Hepatocyte (in vitro differentiated cells): Measurements from ENCODE around the gene C2CD4C. TPM values are rescaled to one million over a fixed set of nuclear protein-coding genes. Genes with fewer than 3 reads are reported as not detected.

Experiments used
- DNase-seq: peaks from one replicate; pipeline ENCODE4 v3.0.0-alpha.2; 2016; ENCODE audit warnings: low spot score
- H2AFZ ChIP-seq: fragments of 200-600 bp; sonication (generic); 2 replicates; pipeline ENCODE4 v1.6.0; 2016; ENCODE audit warnings: antibody characterized with exemption, mild to moderate bottlenecking
- H3K27ac ChIP-seq: fragments of 200-600 bp; sonication (generic); 2 replicates; pipeline ENCODE4 v1.5.1; 2016; ENCODE audit warnings: mild to moderate bottlenecking
- H3K27me3 ChIP-seq: fragments of 200-600 bp; sonication (generic); 2 replicates; pipeline ENCODE4 v1.6.1; 2016
- H3K36me3 ChIP-seq: fragments of 200-600 bp; sonication (generic); replicated peaks from 2 replicates; pipeline ENCODE4 v1.5.1; 2016; ENCODE audit warnings: low read depth; ENCODE audit not compliant: insufficient read depth
- H3K4me1 ChIP-seq: fragments of 200-600 bp; sonication (generic); 2 replicates; pipeline ENCODE4 v1.5.1; 2016; ENCODE audit warnings: mild to moderate bottlenecking, moderate library complexity; ENCODE audit not compliant: insufficient read depth
- H3K4me2 ChIP-seq: fragments of 200-600 bp; sonication (generic); 2 replicates; pipeline ENCODE4 v1.6.0; 2016
- H3K4me3 ChIP-seq: fragments of 200-600 bp; sonication (generic); 2 replicates; pipeline ENCODE4 v1.5.1; 2016; ENCODE audit warnings: mild to moderate bottlenecking
- H3K79me2 ChIP-seq: fragments of 200-600 bp; sonication (generic); 2 replicates; pipeline ENCODE4 v1.6.0; 2017; ENCODE audit warnings: mild to moderate bottlenecking
- H3K9me2 ChIP-seq: fragments of 200-600 bp; sonication (generic); replicated peaks from 2 replicates; pipeline ENCODE4 v1.6.0; 2017; ENCODE audit warnings: mild to moderate bottlenecking; ENCODE audit not compliant: insufficient read depth
- H3K9me3 ChIP-seq: fragments of 200-600 bp; sonication (generic); 2 replicates; pipeline ENCODE4 v1.5.1; 2016; ENCODE audit warnings: low read depth, mild to moderate bottlenecking
- H4K20me1 ChIP-seq: fragments of 200-600 bp; sonication (generic); 2 replicates; pipeline ENCODE4 v1.6.0; 2016; ENCODE audit warnings: mild to moderate bottlenecking; ENCODE audit not compliant: insufficient read depth, poor library complexity, severe bottlenecking
- EZH2 ChIP-seq: fragments of 200-600 bp; sonication (generic); IDR thresholded peaks from 2 replicates; pipeline ENCODE4 v1.6.1; 2016; ENCODE audit warnings: antibody characterized with exemption, mild to moderate bottlenecking, borderline replicate concordance
- EZH2phosphoT487 ChIP-seq: fragments of 200-600 bp; sonication (generic); IDR thresholded peaks from one replicate; pipeline ENCODE4 v1.6.1; 2018; ENCODE audit warnings: antibody characterized with exemption, mild to moderate bottlenecking, low read depth, moderate library complexity; ENCODE audit not compliant: unreplicated experiment, severe bottlenecking
- WGBS: methylation state at CpG from one replicate; pipeline ENCODE4 v1.1.6; 2016; ENCODE audit warnings: low lambda C conversion rate; ENCODE audit errors: missing lambda C conversion rate; 5-methylcytosine and 5-hydroxymethylcytosine counted together
- polyA plus RNA-seq: library from polyadenylated mRNA; unstranded; fragments of >200 nt; fragmentation: Nextera tagmentation; extraction: Ambion mirVana; gene quantifications from 2 replicates; pipeline ENCODE4 v1.2.1, GENCODE V29; 2016
- total RNA-seq: library from RNA; depleted of rRNA; stranded (reverse); fragments of >200 nt; gene quantifications from 2 replicates; pipeline ENCODE4 v1.2.3, GENCODE V29; 2014
- TF ChIP-seq, protein P1 (sequence below): fragments of 200-600 bp; sonication (generic); IDR thresholded peaks from 2 replicates; pipeline ENCODE4 v1.5.1; 2016; ENCODE audit warnings: antibody characterized with exemption, mild to moderate bottlenecking; ENCODE audit not compliant: poor library complexity

Gene C2CD4C
- total and polyA plus RNA-seq, 2 experiments from 2014 or later = 3.4 to 4.6 TPM

DNA sequence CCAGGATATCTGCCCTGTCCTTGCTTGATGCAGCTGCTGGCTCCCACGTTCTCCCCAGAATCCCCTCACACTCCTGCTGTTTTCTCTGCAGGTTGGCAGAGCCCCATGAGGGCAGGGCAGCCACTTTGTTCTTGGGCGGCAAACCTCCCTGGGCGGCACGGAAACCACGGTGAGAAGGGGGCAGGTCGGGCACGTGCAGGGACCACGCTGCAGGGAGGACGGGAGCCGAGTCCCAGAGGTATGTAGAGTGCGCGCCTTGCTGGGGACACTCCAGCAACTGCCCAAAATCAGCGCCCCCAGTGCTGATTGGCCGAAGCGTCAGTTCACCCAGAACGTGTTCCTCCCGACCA lies 34.1 kb downstream of the C2CD4C start:
- H3K27me3 ChIP-seq = peaks cover 4% of the 10 kb centered on the region
- no peak overlapping the region for H3K4me3 ChIP-seq
- no peaks in the 10 kb centered on the region for H3K4me1 ChIP-seq
- H2AFZ ChIP-seq = no peak overlapping the region
- DNase-seq = no peak
- H3K27ac ChIP-seq = no peak overlapping the region
- no peaks in the 10 kb centered on the region for H4K20me1 ChIP-seq
- 89% methylated on average over 17 of the region's 17 CpGs for WGBS
- no peaks in the 10 kb centered on the region for H3K36me3 ChIP-seq
- no peaks in the 10 kb centered on the region for H3K9me3 ChIP-seq
- no peak overlapping the region for H3K4me2 ChIP-seq
- no peaks in the 10 kb centered on the region for H3K79me2 ChIP-seq
- TF ChIP-seq, protein P1, sequence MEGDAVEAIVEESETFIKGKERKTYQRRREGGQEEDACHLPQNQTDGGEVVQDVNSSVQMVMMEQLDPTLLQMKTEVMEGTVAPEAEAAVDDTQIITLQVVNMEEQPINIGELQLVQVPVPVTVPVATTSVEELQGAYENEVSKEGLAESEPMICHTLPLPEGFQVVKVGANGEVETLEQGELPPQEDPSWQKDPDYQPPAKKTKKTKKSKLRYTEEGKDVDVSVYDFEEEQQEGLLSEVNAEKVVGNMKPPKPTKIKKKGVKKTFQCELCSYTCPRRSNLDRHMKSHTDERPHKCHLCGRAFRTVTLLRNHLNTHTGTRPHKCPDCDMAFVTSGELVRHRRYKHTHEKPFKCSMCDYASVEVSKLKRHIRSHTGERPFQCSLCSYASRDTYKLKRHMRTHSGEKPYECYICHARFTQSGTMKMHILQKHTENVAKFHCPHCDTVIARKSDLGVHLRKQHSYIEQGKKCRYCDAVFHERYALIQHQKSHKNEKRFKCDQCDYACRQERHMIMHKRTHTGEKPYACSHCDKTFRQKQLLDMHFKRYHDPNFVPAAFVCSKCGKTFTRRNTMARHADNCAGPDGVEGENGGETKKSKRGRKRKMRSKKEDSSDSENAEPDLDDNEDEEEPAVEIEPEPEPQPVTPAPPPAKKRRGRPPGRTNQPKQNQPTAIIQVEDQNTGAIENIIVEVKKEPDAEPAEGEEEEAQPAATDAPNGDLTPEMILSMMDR = no peak
- no peak for TF ChIP-seq EZH2phosphoT487
- no peak for TF ChIP-seq EZH2
- no peaks in the 10 kb centered on the region for H3K9me2 ChIP-seq

DNA sequence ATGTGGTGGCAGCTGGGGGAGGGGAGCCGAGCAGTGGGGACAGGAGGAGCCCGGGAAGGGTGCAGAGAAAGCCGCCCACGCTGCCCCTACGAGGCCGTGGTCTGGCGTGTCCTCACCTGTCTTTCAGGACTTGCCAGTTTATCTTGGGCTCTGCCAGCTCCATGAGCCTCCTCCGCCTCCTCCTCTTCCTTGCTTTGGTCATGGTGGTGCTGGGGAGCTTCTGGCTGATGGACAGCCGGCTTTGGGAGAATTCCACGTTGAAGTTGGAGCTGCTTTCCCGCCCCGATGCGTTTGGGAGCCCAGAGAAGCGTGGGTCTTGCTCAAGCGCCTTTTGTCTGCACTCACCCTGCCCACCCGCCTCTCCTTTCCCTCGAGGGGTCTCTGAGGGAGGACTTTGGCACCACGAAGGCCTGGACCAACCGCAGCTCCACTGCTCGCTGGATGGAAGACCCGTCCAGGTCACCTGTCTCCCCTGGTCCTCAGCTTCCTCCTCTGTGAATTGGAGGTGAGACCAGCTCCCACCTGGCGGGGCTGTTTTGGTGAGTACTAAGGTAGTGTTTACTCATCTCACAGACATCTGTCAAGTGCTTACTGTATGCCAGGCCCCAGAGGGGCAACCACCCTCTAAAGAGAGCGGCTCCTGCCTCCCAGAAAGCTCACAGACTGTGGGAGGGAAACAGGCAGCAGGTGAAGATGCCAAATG lies 34.6 kb downstream of the C2CD4C start:
- Histone ChIP-seq H3K79me2 (no peaks in the 10 kb centered on the region), H3K9me3 (no peaks in the 10 kb centered on the region), H2AFZ (no peak overlapping the region), H3K27ac (no peak overlapping the region), H3K36me3 (no peaks in the 10 kb centered on the region), H3K27me3 (peaks cover 4% of the 10 kb centered on the region), H3K9me2 (no peaks in the 10 kb centered on the region), H4K20me1 (no peaks in the 10 kb centered on the region), H3K4me1 (no peaks in the 10 kb centered on the region), H3K4me2 (no peak overlapping the region), H3K4me3 (no peak overlapping the region)
- DNase-seq = no peak
- whole genome bisulfite sequencing = 82% methylated on average over 23 of the region's 23 CpGs
- TF ChIP-seq EZH2phosphoT487 (no peak), EZH2 (no peak)
- TF ChIP-seq, protein P1 = no peak

DNA sequence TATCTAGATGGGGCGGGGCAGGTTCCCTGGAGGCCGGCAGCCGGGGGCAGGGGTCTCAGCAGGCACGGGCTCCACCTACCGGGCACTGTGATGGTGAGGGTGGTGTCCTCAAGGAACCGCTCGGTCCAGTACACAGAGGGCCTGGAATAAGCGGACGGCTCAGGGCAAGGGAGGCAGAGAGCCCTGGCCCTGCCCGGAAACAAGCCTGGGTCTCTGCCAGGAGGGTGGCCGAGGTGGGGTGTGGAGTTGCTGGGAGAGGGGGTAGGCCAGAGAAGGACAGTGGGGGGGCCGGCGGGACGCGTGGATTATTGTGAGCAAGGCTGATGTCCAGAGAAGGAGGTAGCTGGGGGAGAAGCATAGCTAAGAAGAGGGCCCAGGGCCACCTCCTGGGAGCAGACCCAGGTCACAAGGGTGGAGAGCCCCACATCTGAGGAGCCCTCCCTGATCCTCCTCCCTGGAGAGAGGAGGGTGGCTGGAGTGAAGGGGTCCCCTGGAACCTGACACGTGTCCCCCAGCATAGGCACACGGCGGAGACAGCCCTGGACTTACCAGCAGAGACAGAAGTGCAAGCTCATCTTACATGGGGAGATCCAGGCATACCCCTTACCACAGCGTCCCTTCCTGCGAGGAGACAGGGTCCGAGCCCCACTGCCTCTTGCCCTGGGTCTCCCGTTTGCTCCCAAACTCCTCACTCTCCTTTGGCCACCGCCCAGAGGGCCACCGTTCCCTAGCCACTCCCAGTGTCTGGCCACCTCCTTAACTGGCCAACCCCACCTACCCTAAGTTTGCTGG lies 35.4 kb downstream of the C2CD4C start:
- TF ChIP-seq, protein P1 = no peak
- no peak for TF ChIP-seq EZH2
- no peaks in the 10 kb centered on the region for H4K20me1 ChIP-seq
- H3K9me2 ChIP-seq = no peaks in the 10 kb centered on the region
- H3K27ac ChIP-seq = no peak overlapping the region
- H3K36me3 ChIP-seq = no peaks in the 10 kb centered on the region
- H3K4me2 ChIP-seq = no peak overlapping the region
- no peak for DNase-seq
- 94% methylated on average over 20 of the region's 24 CpGs for WGBS
- no peaks in the 10 kb centered on the region for H3K79me2 ChIP-seq
- no peak overlapping the region for H3K4me3 ChIP-seq
- H3K4me1 ChIP-seq = no peaks in the 10 kb centered on the region
- H2AFZ ChIP-seq = no peak overlapping the region
- H3K27me3 ChIP-seq = peaks cover 4% of the 10 kb centered on the region
- H3K9me3 ChIP-seq = no peaks in the 10 kb centered on the region
